Measurements from ENCODE around the gene PPP6R1. TPM values are rescaled to one million over a fixed set of nuclear protein-coding genes. Genes with fewer than 3 reads are reported as not detected.

Gene PPP6R1
- total and polyA plus RNA-seq, 2 of the 13 experiments (the other 11 are each of a cell fraction or from before 2014, with no cell fraction given), result 25.8 to 54.0 TPM

DNA sequence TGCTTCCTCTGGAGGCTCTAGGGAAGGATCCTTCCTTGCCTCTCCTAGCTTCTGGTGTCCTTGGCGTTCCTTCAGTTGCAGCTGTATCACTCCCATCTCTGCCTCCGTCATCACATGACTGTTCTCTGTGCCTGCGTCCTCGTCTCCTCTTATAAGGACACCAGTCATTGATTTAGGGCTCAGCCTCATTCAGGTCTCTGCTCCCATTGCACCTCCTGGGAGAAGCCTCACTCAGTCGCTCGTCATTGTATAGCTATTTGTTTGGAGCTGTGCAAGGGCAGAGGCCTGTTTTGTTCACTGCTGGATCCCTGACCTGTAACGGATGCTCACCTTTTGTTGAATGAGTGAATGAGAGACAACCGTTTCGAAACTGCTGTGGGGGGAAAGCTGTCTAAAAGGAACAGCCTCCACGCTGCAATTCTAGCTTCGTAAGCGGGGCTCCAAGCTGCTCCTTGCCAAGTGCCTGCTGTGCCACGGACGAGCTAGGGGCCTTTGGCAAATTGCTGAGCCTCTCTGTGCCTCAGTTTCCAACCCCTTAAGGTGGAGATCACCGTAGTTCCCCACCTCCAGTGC lies 42.2 kb upstream of the PPP6R1 start (continued):
- TF ChIP-seq, protein P1, sequence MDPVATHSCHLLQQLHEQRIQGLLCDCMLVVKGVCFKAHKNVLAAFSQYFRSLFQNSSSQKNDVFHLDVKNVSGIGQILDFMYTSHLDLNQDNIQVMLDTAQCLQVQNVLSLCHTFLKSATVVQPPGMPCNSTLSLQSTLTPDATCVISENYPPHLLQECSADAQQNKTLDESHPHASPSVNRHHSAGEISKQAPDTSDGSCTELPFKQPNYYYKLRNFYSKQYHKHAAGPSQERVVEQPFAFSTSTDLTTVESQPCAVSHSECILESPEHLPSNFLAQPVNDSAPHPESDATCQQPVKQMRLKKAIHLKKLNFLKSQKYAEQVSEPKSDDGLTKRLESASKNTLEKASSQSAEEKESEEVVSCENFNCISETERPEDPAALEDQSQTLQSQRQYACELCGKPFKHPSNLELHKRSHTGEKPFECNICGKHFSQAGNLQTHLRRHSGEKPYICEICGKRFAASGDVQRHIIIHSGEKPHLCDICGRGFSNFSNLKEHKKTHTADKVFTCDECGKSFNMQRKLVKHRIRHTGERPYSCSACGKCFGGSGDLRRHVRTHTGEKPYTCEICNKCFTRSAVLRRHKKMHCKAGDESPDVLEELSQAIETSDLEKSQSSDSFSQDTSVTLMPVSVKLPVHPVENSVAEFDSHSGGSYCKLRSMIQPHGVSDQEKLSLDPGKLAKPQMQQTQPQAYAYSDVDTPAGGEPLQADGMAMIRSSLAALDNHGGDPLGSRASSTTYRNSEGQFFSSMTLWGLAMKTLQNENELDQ (CRISPR knock-in tag; IDR thresholded peaks at IDR 0.05; ENCODE audit: borderline replicate concordance), result no peak
- TF ChIP-seq ZNF615 (CRISPR knock-in tag; IDR thresholded peaks at IDR 0.05; ENCODE audit: borderline replicate concordance) (0 out of 2 replicates have a peak, but pooled peaks have one; percentile 30), ZNF33B (CRISPR knock-in tag; IDR thresholded peaks at IDR 0.05) (peak; percentile 9; the same call in 1 of the 2 replicates), ZNF572 (CRISPR knock-in tag; IDR thresholded peaks at IDR 0.05) (peak; percentile 44; the same call in 1 of the 2 replicates), TSC22D2 (CRISPR knock-in tag; IDR thresholded peaks at IDR 0.05; ENCODE audit: borderline replicate concordance) (no peak), PHF20 (CRISPR knock-in tag; IDR thresholded peaks at IDR 0.05) (no peak), ZNF136 (CRISPR knock-in tag; IDR thresholded peaks at IDR 0.05; ENCODE audit: low read depth) (no peak), KLF12 (CRISPR knock-in tag; IDR thresholded peaks at IDR 0.05; ENCODE audit: borderline replicate concordance) (no peak)
- TF ChIP-seq, protein P2, sequence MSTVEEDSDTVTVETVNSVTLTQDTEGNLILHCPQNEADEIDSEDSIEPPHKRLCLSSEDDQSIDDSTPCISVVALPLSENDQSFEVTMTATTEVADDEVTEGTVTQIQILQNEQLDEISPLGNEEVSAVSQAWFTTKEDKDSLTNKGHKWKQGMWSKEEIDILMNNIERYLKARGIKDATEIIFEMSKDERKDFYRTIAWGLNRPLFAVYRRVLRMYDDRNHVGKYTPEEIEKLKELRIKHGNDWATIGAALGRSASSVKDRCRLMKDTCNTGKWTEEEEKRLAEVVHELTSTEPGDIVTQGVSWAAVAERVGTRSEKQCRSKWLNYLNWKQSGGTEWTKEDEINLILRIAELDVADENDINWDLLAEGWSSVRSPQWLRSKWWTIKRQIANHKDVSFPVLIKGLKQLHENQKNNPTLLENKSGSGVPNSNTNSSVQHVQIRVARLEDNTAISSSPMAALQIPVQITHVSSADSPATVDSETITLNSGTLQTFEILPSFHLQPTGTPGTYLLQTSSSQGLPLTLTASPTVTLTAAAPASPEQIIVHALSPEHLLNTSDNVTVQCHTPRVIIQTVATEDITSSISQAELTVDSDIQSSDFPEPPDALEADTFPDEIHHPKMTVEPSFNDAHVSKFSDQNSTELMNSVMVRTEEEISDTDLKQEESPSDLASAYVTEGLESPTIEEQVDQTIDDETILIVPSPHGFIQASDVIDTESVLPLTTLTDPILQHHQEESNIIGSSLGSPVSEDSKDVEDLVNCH (CRISPR knock-in tag; IDR thresholded peaks at IDR 0.05), result no peak
